GM19193 (cell line): ENCODE results near the gene USP36.

Experiments used
- POLR2A ChIP-seq: IDR thresholded peaks from 4 replicates; pipeline ENCODE4 v1.6.1; 2011; ENCODE audit not compliant: insufficient read depth, insufficient read length; ENCODE audit errors: extremely low read depth

The USP36 gene

DNA sequence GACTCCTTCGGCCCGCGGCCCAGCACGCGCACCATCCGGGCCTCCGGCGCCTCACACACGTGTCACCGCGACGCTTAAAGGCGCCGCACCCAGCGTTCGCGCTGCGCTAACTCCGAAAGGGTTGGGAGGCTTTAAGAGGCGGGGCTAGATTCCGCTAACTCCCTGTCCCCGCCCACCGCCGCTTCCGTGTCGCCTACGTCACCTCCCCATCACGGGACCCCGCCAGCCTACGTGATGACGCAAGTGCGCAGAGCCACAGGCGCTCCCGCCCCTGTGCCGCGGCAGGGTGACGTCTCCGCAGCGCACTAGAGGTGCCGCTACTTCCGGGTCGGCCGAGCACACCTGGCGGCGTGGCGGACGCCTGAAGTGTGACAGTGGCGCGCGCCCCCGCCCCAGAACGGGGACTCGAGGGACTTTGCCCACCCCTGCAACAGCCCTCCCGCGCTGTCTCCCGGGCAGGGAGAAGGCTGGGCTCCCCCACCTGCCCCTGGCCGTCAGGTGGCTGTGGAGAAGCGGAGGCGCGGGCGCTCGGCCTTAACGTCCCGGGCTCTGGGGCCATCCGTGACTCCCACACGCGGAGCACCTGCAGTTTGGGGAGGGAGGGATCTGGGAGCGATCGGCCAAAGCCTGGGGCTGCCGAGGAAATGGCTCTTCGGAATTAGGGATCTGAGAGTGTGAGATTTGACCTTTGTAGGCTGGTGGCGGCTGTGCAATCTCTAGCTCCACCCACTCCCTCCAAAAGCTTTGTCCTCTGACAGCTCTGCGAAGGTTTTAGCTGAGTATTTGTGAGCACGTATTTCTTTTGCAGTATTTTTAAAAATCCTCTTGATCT lies at the start of gene USP36:
USP36 (minus strand) TSS at position 35 of the 832 bp plus-strand sequence. CDS start 4,451 bp downstream, outside the sequence.
- peak; percentile 92 for TF ChIP-seq POLR2A

- TF ChIP-seq POLR2A, result no peak
Observed at GRCh38 chr17:78889531-78889930, 48.9 kb upstream of the USP36 start.

GRCh38 chr17:78888941-78889518 lies 48.4 kb upstream of the USP36 start:
- TF ChIP-seq POLR2A, result no peak

- no peak for TF ChIP-seq POLR2A
Observed at GRCh38 chr17:78886954-78887353, 46.3 kb upstream of the USP36 start.

- no peak for TF ChIP-seq POLR2A
Observed at GRCh38 chr17:78885956-78886355, 45.3 kb upstream of the USP36 start.

- TF ChIP-seq POLR2A, result no peak
Observed at GRCh38 chr17:78884876-78885667, 44.5 kb upstream of the USP36 start.

GRCh38 chr17:78884148-78884825 lies 43.7 kb upstream of the USP36 start:
- no peak for TF ChIP-seq POLR2A

GRCh38 chr17:78883533-78884131 lies 43.0 kb upstream of the USP36 start:
- no peak for TF ChIP-seq POLR2A

DNA sequence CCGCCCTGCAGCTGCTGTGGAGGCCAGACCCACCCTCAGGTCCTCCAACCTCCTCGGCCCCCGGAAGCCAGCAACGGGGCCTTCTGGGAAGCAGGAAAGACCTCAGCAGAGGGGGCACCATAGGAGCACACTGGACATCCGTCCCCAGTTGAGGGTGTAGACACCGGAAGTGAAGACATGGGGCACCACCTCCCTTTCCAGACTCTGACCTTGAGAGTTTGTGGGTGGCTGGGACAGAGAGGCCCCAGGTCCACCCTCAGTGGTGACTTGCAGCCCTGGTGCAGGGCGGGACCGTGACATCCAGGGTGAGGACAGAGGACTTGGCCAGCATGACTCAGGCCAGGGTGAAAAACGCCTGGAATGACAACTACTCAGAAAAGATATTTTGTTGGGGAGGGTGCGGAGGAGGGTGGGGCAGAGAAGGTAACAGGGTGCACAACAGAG lies 42.5 kb upstream of the USP36 start:
- no peak for TF ChIP-seq POLR2A

GRCh38 chr17:78882540-78883088 lies 42.0 kb upstream of the USP36 start:
- TF ChIP-seq POLR2A, result no peak

DNA sequence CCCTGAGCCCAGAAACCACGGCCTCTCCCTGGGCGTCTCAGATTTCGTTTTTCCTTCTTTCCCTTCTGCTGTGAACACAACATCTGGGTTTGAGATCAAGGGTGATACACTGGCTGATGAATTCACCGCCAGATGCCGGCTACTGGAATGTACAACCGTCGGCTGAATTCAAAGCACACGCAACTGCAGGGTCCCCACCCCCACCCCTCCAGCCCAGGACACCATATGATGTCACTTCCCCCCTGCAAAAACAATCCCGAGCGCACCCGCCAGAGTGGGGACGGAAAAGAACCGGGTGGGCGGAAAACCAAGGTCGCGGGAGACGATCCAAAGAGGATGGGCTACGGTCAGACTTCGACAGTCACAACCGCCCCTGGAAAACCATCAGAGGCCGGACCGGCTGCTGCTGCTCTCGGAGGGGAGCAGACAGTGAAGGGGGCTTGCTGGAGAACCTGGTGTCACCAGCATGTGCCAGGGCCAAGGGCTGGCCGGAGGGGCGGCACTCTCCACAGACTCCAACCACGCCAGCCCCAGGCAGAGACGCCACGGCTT lies 39.1 kb upstream of the USP36 start:
- TF ChIP-seq POLR2A, result no peak

- no peak for TF ChIP-seq POLR2A
Observed at GRCh38 chr17:78878871-78879527, 38.4 kb upstream of the USP36 start.

- no peak for TF ChIP-seq POLR2A
Observed at GRCh38 chr17:78878261-78878660, 37.6 kb upstream of the USP36 start.
